ENCODE results near the gene TSPYL6.

Gene TSPYL6

GRCh38 chr2:54212456-54212855, 43.6 kb downstream of the TSPYL6 start:
- no peaks in the 10 kb centered on the region for H3K27me3 ChIP-seq (ENCODE audit: insufficient read depth, low read length)
- H3K27ac ChIP-seq (ENCODE audit: low read length) = no peak overlapping the region
- no peaks in the 10 kb centered on the region for H3K36me3 ChIP-seq (ENCODE audit: insufficient read depth, low read depth, low read length)
- H3K4me1 ChIP-seq (ENCODE audit: insufficient read depth, low read length) = no peaks in the 10 kb centered on the region
- no peak overlapping the region for H3K4me3 ChIP-seq (ENCODE audit: low read length)
- H3K9ac ChIP-seq (ENCODE audit: low read depth, low read length) = no peak overlapping the region
- H3K9me3 ChIP-seq (ENCODE audit: insufficient read depth, low read depth, low read length) = peaks cover 8% of the 10 kb centered on the region; the same call in 1 of the 2 replicates

DNA sequence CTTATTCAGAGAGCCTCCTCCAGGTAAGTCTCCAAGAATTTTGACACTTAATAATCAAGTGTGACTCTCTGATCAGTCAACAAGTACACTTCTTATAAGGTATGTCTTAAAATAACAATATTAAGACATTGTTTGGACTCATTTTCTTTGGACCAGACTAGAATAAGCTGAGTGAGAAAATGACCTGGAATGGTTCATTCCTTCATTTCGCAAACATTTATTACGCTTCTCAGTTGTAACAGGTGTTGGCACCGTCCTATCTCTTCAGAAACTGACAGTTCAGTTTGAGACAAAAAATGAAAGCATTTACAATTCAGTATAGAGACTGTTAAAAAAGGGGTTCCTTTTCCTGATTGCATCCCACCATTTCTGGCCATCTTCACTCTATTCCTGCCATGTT, 46.6 kb downstream of the TSPYL6 start:
- Histone ChIP-seq H3K27ac (ENCODE audit: low read length) (no peak overlapping the region), H3K27me3 (ENCODE audit: insufficient read depth, low read length) (no peaks in the 10 kb centered on the region), H3K36me3 (ENCODE audit: insufficient read depth, low read depth, low read length) (no peaks in the 10 kb centered on the region), H3K9me3 (ENCODE audit: insufficient read depth, low read depth, low read length) (peaks cover 2% of the 10 kb centered on the region; the same call in 1 of the 2 replicates), H3K9ac (ENCODE audit: low read depth, low read length) (no peak overlapping the region), H3K4me3 (ENCODE audit: low read length) (no peak overlapping the region), H3K4me1 (ENCODE audit: insufficient read depth, low read length) (no peaks in the 10 kb centered on the region)

DNA sequence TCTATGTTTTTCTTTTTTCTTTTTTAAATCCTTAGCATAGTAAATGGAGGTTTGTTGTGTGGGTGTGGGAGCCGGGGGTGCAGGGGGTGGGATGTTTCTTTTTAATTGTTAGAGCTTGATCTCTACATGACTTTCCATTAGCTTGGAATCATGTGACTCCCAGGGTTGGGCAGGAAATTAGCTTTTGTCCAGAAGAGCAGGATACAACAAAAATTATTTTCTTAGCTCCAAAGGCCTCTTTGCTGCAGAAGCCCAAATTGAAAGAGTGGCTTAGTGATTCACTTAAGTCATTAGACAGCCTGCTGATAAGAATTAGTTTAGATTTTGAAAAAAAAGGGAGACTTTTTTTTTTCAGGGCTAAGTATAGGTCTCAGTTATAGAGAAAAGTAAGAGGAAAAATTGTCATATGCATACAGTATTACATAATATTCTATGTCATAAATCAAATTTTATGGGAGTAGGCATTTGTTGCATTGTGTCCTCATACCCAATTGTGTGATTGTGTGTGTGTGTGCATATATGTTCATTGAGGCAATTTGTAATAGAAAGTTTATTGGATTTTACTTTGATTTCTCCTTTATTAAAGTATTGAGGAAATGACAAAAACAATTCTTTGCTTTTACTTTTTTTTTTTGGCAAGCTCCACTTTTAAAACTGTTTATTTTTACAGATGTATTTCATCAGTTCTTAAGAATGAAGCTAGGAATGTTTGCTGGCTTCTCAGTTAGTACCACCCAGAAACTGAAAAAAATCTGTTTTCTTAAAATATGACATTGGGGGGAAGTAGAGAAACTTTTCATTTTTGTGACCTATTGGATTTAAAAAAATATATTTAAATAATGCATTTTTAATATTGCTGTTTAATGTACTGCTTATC, 47.4 kb downstream of the TSPYL6 start:
- Histone ChIP-seq H3K27me3 (ENCODE audit: insufficient read depth, low read length) (no peaks in the 10 kb centered on the region), H3K9ac (ENCODE audit: low read depth, low read length) (no peak overlapping the region), H3K4me1 (ENCODE audit: insufficient read depth, low read length) (no peaks in the 10 kb centered on the region), H3K4me3 (ENCODE audit: low read length) (no peak overlapping the region), H3K9me3 (ENCODE audit: insufficient read depth, low read depth, low read length) (no peaks in the 10 kb centered on the region), H3K27ac (ENCODE audit: low read length) (no peak overlapping the region), H3K36me3 (ENCODE audit: insufficient read depth, low read depth, low read length) (no peaks in the 10 kb centered on the region)

- H3K27me3 ChIP-seq (ENCODE audit: insufficient read depth, low read length) = no peaks in the 10 kb centered on the region
- H3K9ac ChIP-seq (ENCODE audit: low read depth, low read length) = no peak overlapping the region
- no peaks in the 10 kb centered on the region for H3K9me3 ChIP-seq (ENCODE audit: insufficient read depth, low read depth, low read length)
- H3K4me3 ChIP-seq (ENCODE audit: low read length) = no peak overlapping the region
- H3K27ac ChIP-seq (ENCODE audit: low read length) = no peak overlapping the region
- H3K36me3 ChIP-seq (ENCODE audit: insufficient read depth, low read depth, low read length) = no peaks in the 10 kb centered on the region
- H3K4me1 ChIP-seq (ENCODE audit: insufficient read depth, low read length) = no peaks in the 10 kb centered on the region
Measured at GRCh38 chr2:54207666-54208195, 48.3 kb downstream of the TSPYL6 start.

GRCh38 chr2:54206596-54206995, 49.4 kb downstream of the TSPYL6 start:
- no peaks in the 10 kb centered on the region for H3K36me3 ChIP-seq (ENCODE audit: insufficient read depth, low read depth, low read length)
- no peaks in the 10 kb centered on the region for H3K9me3 ChIP-seq (ENCODE audit: insufficient read depth, low read depth, low read length)
- H3K9ac ChIP-seq (ENCODE audit: low read depth, low read length) = no peak overlapping the region
- H3K4me1 ChIP-seq (ENCODE audit: insufficient read depth, low read length) = no peaks in the 10 kb centered on the region
- H3K4me3 ChIP-seq (ENCODE audit: low read length) = no peak overlapping the region
- H3K27me3 ChIP-seq (ENCODE audit: insufficient read depth, low read length) = no peaks in the 10 kb centered on the region
- no peak overlapping the region for H3K27ac ChIP-seq (ENCODE audit: low read length)

GRCh38 chr2:54204476-54204875, 51.6 kb downstream of the TSPYL6 start:
- H3K4me1 ChIP-seq (ENCODE audit: insufficient read depth, low read length) = no peaks in the 10 kb centered on the region
- H3K36me3 ChIP-seq (ENCODE audit: insufficient read depth, low read depth, low read length) = no peaks in the 10 kb centered on the region
- no peaks in the 10 kb centered on the region for H3K9me3 ChIP-seq (ENCODE audit: insufficient read depth, low read depth, low read length)
- no peaks in the 10 kb centered on the region for H3K27me3 ChIP-seq (ENCODE audit: insufficient read depth, low read length)
- no peak overlapping the region for H3K27ac ChIP-seq (ENCODE audit: low read length)
- no peak overlapping the region for H3K9ac ChIP-seq (ENCODE audit: low read depth, low read length)
- H3K4me3 ChIP-seq (ENCODE audit: low read length) = no peak overlapping the region
